Choroid plexus epithelial cell (primary cell): ENCODE data around the gene LOX.
A peak's percentile ranks its signal among the peaks of the same experiment; 100 is the strongest.
"Not testable (repeated sequence)": the region's sequence is repeated elsewhere in the genome, so short reads cannot be mapped to it uniquely, and the experiment has no call there.

ENCODE experiments used
- DNase-seq: peaks from one replicate; pipeline ENCODE4 v3.0.0-alpha.2; 2010; ENCODE audit warnings: low read depth
- H3K4me3 ChIP-seq: 2 replicates; pipeline ENCODE4 v1.5.1; 2011; ENCODE audit warnings: low read depth, mild to moderate bottlenecking, control low read depth, low read length, moderate library complexity
- TF ChIP-seq, protein P1 (sequence below): conservative IDR thresholded peaks from 2 replicates; pipeline ENCODE4 v1.5.1; 2011; ENCODE audit warnings: low read depth, mild to moderate bottlenecking, control low read depth, inconsistent platforms, low read length, moderate library complexity

LOX gene

GRCh38 chr5:122099060-122099790, 21.2 kb upstream of the LOX start:
- DNase-seq, result peak; percentile 89
- no peak overlapping the region for H3K4me3 ChIP-seq
- TF ChIP-seq, protein P1, sequence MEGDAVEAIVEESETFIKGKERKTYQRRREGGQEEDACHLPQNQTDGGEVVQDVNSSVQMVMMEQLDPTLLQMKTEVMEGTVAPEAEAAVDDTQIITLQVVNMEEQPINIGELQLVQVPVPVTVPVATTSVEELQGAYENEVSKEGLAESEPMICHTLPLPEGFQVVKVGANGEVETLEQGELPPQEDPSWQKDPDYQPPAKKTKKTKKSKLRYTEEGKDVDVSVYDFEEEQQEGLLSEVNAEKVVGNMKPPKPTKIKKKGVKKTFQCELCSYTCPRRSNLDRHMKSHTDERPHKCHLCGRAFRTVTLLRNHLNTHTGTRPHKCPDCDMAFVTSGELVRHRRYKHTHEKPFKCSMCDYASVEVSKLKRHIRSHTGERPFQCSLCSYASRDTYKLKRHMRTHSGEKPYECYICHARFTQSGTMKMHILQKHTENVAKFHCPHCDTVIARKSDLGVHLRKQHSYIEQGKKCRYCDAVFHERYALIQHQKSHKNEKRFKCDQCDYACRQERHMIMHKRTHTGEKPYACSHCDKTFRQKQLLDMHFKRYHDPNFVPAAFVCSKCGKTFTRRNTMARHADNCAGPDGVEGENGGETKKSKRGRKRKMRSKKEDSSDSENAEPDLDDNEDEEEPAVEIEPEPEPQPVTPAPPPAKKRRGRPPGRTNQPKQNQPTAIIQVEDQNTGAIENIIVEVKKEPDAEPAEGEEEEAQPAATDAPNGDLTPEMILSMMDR, result no peak

DNA sequence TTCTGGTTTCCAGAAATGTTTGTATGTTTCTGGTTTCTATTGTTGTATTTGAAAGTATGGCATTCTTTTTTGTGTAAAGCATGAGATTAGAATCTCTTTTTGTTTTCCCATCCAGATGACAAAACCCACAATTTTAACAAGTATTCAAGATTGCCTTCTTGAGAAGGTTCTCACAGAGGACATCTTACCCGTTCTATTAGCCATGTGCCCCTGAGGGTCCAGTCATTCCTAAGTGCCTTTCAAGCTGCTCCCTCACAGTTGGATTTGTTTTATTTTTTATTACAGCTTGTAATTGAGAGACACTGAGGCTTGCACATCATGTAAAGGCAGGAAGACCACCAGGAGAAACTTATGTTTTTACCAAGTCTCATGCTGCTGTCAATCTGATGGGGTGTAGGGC, 19.3 kb upstream of the LOX start:
- no peak overlapping the region for H3K4me3 ChIP-seq
- TF ChIP-seq, protein P1, result no peak
- no peak for DNase-seq

- TF ChIP-seq, protein P1, result no peak
- no peak overlapping the region for H3K4me3 ChIP-seq
- no peak for DNase-seq
These were observed 17.1 kb upstream of the LOX start for GRCh38 chr5:122095158-122095557.

GRCh38 chr5:122094251-122094650, 16.2 kb upstream of the LOX start:
- not testable (repeated sequence) for H3K4me3 ChIP-seq, DNase-seq

DNA sequence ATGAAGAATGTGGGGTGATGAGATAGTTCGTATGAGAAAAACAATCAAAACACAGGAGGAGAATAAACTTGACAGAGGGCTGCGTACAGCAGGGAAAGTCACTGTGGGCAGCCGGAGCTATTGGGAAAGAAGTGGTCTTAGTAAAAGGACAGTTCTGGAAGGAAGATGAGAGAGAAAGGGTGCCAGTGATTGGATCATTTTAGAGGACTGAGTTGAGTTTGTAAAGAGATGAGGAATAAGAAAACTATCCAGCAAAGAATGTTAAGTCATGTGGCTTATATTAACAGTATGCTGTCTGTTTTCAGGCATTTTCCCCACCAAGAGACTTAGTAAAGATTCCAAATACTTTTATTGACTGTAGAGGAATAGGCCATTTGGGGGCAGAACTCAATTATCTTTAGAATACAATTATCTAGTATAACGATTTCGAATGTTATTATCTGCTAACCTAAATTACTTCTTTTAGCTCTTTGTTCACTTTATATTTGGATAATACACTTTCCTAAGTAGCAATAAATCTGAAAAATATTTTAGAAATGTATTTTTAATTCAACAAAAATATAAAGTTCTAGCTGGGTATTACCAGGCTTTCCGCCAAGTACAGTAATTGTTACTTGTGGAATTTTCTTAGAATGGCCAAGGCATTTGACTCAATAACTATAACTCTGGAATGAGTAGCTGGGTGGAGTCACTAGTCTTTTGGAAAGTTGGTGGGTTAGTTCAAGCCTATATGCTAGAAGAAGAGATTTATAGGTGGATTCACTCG, 15.5 kb upstream of the LOX start:
- peak; percentile 92 for DNase-seq
- no peak overlapping the region for H3K4me3 ChIP-seq
- TF ChIP-seq, protein P1, result no peak

DNA sequence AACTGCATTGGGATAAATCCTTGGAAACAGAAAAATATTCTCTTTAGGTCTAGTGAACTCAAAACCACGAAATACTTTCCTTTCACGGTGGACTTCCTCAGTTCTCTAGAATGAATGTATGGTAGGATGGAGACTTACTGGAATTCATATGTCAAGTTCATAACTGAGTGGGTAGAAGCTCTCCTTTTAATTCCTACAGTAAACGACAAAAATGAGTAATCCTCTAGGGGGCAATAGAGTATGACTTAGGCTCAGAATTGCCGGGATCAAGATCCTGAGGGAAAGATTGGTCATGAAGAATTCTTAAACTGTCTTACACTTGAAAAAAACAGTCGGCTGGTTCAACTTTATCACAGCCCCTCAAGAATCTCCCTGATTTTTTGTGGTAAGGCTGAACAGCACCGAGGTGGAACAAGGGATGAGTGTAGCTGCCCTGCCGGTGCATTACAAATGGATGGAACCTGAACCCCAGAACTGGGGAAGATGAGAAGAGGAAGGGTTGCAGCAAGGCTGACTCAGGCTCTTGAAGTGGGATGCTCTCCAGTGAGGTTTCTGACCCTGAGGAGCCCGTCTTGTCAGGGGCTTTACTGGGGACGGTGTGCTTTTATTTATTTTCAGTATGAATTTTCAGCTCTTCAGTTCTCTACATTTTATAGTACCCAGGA, 14.0 kb upstream of the LOX start:
- H3K4me3 ChIP-seq, result no peak overlapping the region
- peak; percentile 76 for DNase-seq
- TF ChIP-seq, protein P1, result peak; percentile 54
